Measurements from ENCODE around the gene ATAT1.

Gene ATAT1

GRCh38 chr6:30617565-30618269 is 9.0 kb upstream of the ATAT1 start, which contains the start of gene MRPS18B:
TSS of gene MRPS18B (plus strand) at chr6:30617840. CDS start at chr6:30617866, 26 bp downstream.
- TF ChIP-seq, protein P1, sequence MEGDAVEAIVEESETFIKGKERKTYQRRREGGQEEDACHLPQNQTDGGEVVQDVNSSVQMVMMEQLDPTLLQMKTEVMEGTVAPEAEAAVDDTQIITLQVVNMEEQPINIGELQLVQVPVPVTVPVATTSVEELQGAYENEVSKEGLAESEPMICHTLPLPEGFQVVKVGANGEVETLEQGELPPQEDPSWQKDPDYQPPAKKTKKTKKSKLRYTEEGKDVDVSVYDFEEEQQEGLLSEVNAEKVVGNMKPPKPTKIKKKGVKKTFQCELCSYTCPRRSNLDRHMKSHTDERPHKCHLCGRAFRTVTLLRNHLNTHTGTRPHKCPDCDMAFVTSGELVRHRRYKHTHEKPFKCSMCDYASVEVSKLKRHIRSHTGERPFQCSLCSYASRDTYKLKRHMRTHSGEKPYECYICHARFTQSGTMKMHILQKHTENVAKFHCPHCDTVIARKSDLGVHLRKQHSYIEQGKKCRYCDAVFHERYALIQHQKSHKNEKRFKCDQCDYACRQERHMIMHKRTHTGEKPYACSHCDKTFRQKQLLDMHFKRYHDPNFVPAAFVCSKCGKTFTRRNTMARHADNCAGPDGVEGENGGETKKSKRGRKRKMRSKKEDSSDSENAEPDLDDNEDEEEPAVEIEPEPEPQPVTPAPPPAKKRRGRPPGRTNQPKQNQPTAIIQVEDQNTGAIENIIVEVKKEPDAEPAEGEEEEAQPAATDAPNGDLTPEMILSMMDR (IDR thresholded peaks at IDR 0.05; ENCODE audit: control extremely low read depth, extremely low read depth, low read depth, missing control alignments) = no peak
- CTCF ChIA-PET = interaction anchor here (0.8 to 2.8 kb wide), 11 partner anchors 8 to 135 kb away, joined by 3 to 11 read pairs (median 5); partner anchors contain the start of genes ATAT1 and DHX16
- POLR2A ChIA-PET = interaction anchor here (0.5 to 0.8 kb wide), 2 partner anchors 55 to 61 kb away, joined by 3 read pairs; partner anchors contain the start of gene PRR3
- peak; percentile 89 for DNase-seq (ENCODE audit: extremely low spot score)

- POLR2A ChIA-PET = interaction anchor here (0.5 to 0.8 kb wide), 2 partner anchors 54 to 61 kb away, joined by 3 read pairs; partner anchors contain the start of gene PRR3
- TF ChIP-seq, protein P1 (IDR thresholded peaks at IDR 0.05; ENCODE audit: control extremely low read depth, extremely low read depth, low read depth, missing control alignments) = no peak
- CTCF ChIA-PET = interaction anchor here (0.8 to 2.8 kb wide), 11 partner anchors 8 to 136 kb away, joined by 3 to 11 read pairs (median 5); partner anchors contain the start of genes ATAT1 and DHX16
- DNase-seq (ENCODE audit: extremely low spot score) = no peak
These were observed 8.3 kb upstream of the ATAT1 start for GRCh38 chr6:30618270-30618797.

- TF ChIP-seq, protein P1 (IDR thresholded peaks at IDR 0.05; ENCODE audit: control extremely low read depth, extremely low read depth, low read depth, missing control alignments) = no peak
- no peak for DNase-seq (ENCODE audit: extremely low spot score)
- ChIA-PET POLR2A (no interaction called here), CTCF (interaction anchor here (2.8 kb wide), 1 partner anchor 103 kb away, joined by 11 read pairs; no protein-coding TSS in a partner anchor)
These were observed 7.1 kb upstream of the ATAT1 start for GRCh38 chr6:30619561-30619960.

DNA sequence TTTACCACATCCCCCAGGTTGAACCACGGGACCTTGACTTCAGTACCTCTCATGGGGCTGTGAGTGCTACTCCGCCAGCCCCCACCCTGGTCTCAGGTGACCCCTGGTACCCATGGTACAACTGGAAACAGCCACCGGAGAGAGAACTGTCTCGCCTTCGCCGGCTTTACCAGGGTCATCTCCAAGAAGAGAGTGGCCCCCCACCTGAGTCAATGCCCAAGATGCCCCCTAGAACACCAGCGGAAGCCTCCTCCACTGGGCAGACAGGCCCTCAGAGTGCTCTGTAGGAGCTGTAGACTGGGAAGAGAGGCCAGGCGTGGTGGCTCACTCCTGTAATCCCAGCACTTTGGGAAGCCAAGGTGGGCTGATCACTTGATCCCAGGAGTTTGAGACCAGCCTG is 1.2 kb upstream of the ATAT1 start:
- no peak for DNase-seq (ENCODE audit: extremely low spot score)
- TF ChIP-seq, protein P1 (IDR thresholded peaks at IDR 0.05; ENCODE audit: control extremely low read depth, extremely low read depth, low read depth, missing control alignments) = no peak
- ChIA-PET CTCF (interaction anchor here (1.0 to 1.4 kb wide), 6 partner anchors 8 to 111 kb away, joined by 3 to 8 read pairs (median 6); partner anchors contain the start of genes DHX16, MRPS18B and PPP1R10), POLR2A (no interaction called here)

- no peak for DNase-seq (ENCODE audit: extremely low spot score)
- ChIA-PET CTCF (interaction anchor here (1.6 kb wide), 2 partner anchors 19 to 86 kb away, joined by 3 to 6 read pairs; no protein-coding TSS in a partner anchor), POLR2A (interaction anchor here (0.7 kb wide), 1 partner anchor 53 kb away, joined by 4 read pairs; no protein-coding TSS in a partner anchor)
- TF ChIP-seq, protein P1 (IDR thresholded peaks at IDR 0.05; ENCODE audit: control extremely low read depth, extremely low read depth, low read depth, missing control alignments) = no peak
These were observed 9.2 kb downstream of the ATAT1 start for GRCh38 chr6:30635834-30636233.

- ChIA-PET CTCF (interaction anchor here (0.9 to 1.4 kb wide), 4 partner anchors 20 to 69 kb away, joined by 3 to 5 read pairs (median 3); no protein-coding TSS in a partner anchor), POLR2A (interaction anchor here (0.5 kb wide), 1 partner anchor 12 kb away, joined by 3 read pairs; no protein-coding TSS in a partner anchor)
- TF ChIP-seq, protein P1 (IDR thresholded peaks at IDR 0.05; ENCODE audit: control extremely low read depth, extremely low read depth, low read depth, missing control alignments) = no peak
- DNase-seq (ENCODE audit: extremely low spot score) = no peak
These were observed 13.8 kb downstream of the ATAT1 start for GRCh38 chr6:30640481-30640880.

Measured in GM10248 (cell line).